ENCODE measurements around the gene ANAPC2. TPM values are rescaled to one million over a fixed set of nuclear protein-coding genes. Genes with fewer than 3 reads are reported as not detected.

Gene ANAPC2
- polyA plus RNA-seq, 4 donors: 20.0 to 44.2 (median 37.0) TPM

GRCh38 chr9:137219757-137220316 is 31.5 kb upstream of the ANAPC2 start:
- H3K27me3 ChIP-seq (ENCODE audit: control insufficient read depth in 3 of 3, insufficient read depth in 3 of 3, low read length in 3 of 3): no peaks in the 10 kb centered on the region
- 84 to 91% (median 90%) methylated on average over 10 of the region's 10 CpGs for WGBS, 3 donors
- no peak overlapping the region for H3K27ac ChIP-seq (ENCODE audit: low read depth in 1 of 3, low read length in 2 of 3)
- peaks cover 0 to 46% (median 3%) of the 10 kb centered on the region in 3 donors for H3K36me3 ChIP-seq (ENCODE audit: control insufficient read depth in 3 of 3, insufficient read depth in 2 of 3, low read depth in 1 of 3, low read length in 3 of 3)
- DNase-seq (no peak), FAIRE-seq (no peak)
- no peaks in the 10 kb centered on the region for H3K9me3 ChIP-seq (ENCODE audit: control insufficient read depth in 2 of 2, insufficient read depth in 1 of 2, low read depth in 1 of 2, low read length in 1 of 2)
- no peak overlapping the region for H3K4me3 ChIP-seq (ENCODE audit: low read depth in 1 of 3, low read length in 3 of 3)
- peaks cover 0 to 38% (median 0%) of the 10 kb centered on the region in 3 donors for H3K4me1 ChIP-seq (ENCODE audit: control insufficient read depth in 3 of 3, insufficient read depth in 2 of 3, low read depth in 1 of 3, low read length in 2 of 3)

DNA sequence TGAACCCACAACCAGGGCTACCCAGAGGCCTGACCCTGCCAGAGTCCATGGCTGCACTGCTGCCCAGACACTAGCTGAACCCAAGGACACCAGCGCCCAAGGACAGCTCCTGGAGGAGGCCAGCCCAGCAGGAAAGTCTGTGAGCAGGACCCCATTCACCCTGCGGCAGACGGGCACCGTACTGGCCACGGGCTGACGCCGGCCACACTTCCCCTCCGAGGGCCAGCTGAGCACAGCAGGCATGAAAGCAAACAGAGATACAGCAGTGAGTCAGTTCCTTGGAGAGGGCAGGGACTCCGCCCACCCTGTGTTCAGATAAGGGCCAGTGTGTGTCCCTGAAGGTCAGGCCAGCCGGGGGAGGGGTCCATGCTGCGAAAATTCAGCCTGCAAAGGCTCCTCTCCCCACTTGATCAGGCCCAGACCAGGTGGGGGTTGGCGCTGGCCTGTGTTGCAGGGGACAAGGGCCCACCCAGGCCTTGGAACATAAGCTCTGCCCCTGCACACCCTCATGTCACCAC is 30.5 kb upstream of the ANAPC2 start:
- peak; percentile 78 to 86 for DNase-seq
- H3K4me3 ChIP-seq (ENCODE audit: low read depth in 1 of 3, low read length in 3 of 3): peak overlapping the region in 1 of 3 donors; percentile 65
- H3K27ac ChIP-seq (ENCODE audit: low read depth in 1 of 3, low read length in 2 of 3): peak overlapping the region; percentile 41 to 78 (median 68)
- no peaks in the 10 kb centered on the region for H3K9me3 ChIP-seq (ENCODE audit: control insufficient read depth in 2 of 2, insufficient read depth in 1 of 2, low read depth in 1 of 2, low read length in 1 of 2)
- peaks cover 0 to 30% (median 0%) of the 10 kb centered on the region in 3 donors for H3K4me1 ChIP-seq (ENCODE audit: control insufficient read depth in 3 of 3, insufficient read depth in 2 of 3, low read depth in 1 of 3, low read length in 2 of 3)
- no peaks in the 10 kb centered on the region for H3K27me3 ChIP-seq (ENCODE audit: control insufficient read depth in 3 of 3, insufficient read depth in 3 of 3, low read length in 3 of 3)
- no peak for FAIRE-seq
- H3K36me3 ChIP-seq (ENCODE audit: control insufficient read depth in 3 of 3, insufficient read depth in 2 of 3, low read depth in 1 of 3, low read length in 3 of 3): peaks cover 0 to 55% (median 3%) of the 10 kb centered on the region in 3 donors
- WGBS, 3 donors: 23 to 57% (median 36%) methylated on average over 12 of the region's 12 CpGs

GRCh38 chr9:137218212-137218753 is 29.9 kb upstream of the ANAPC2 start:
- H3K4me3 ChIP-seq (ENCODE audit: low read depth in 1 of 3, low read length in 3 of 3): peak overlapping the region in 1 of 3 donors; percentile 65
- WGBS, 3 donors: 55 to 88% (median 65%) methylated on average over 24 to 30 of the region's 30 CpGs
- DNase-seq: no peak

GRCh38 chr9:137217276-137218211 is 29.2 kb upstream of the ANAPC2 start:
- Histone ChIP-seq H3K9me3 (ENCODE audit: control insufficient read depth in 2 of 2, insufficient read depth in 1 of 2, low read depth in 1 of 2, low read length in 1 of 2) (no peaks in the 10 kb centered on the region), H3K4me3 (ENCODE audit: low read depth in 1 of 3, low read length in 3 of 3) (peak overlapping the region; percentile 17 to 65 (median 39)), H3K27me3 (ENCODE audit: control insufficient read depth in 3 of 3, insufficient read depth in 3 of 3, low read length in 3 of 3) (no peaks in the 10 kb centered on the region), H3K27ac (ENCODE audit: low read depth in 1 of 3, low read length in 2 of 3) (peak overlapping the region; percentile 57 to 95 (median 86)), H3K4me1 (ENCODE audit: control insufficient read depth in 3 of 3, insufficient read depth in 2 of 3, low read depth in 1 of 3, low read length in 2 of 3) (peaks cover 0 to 25% (median 0%) of the 10 kb centered on the region in 3 donors), H3K36me3 (ENCODE audit: control insufficient read depth in 3 of 3, insufficient read depth in 2 of 3, low read depth in 1 of 3, low read length in 3 of 3) (peaks cover 0 to 57% (median 3%) of the 10 kb centered on the region in 3 donors)
- DNase-seq: peak; percentile 91 to 92
- 22 to 53% (median 36%) methylated on average over 33 to 36 of the region's 36 CpGs for WGBS, 3 donors
- FAIRE-seq: no peak

More at GRCh38 chr9:137218212-137218753, 29.9 kb upstream of the ANAPC2 start:
- Histone ChIP-seq H3K27me3 (ENCODE audit: control insufficient read depth in 3 of 3, insufficient read depth in 3 of 3, low read length in 3 of 3) (no peaks in the 10 kb centered on the region), H3K9me3 (ENCODE audit: control insufficient read depth in 2 of 2, insufficient read depth in 1 of 2, low read depth in 1 of 2, low read length in 1 of 2) (no peaks in the 10 kb centered on the region), H3K4me1 (ENCODE audit: control insufficient read depth in 3 of 3, insufficient read depth in 2 of 3, low read depth in 1 of 3, low read length in 2 of 3) (peaks cover 0 to 30% (median 0%) of the 10 kb centered on the region in 3 donors), H3K36me3 (ENCODE audit: control insufficient read depth in 3 of 3, insufficient read depth in 2 of 3, low read depth in 1 of 3, low read length in 3 of 3) (peaks cover 0 to 55% (median 3%) of the 10 kb centered on the region in 3 donors), H3K27ac (ENCODE audit: low read depth in 1 of 3, low read length in 2 of 3) (peak overlapping the region; percentile 41 to 95 (median 78))
- no peak for FAIRE-seq

GRCh38 chr9:137216188-137216965 is 28.0 kb upstream of the ANAPC2 start:
- peaks cover 0 to 61% (median 3%) of the 10 kb centered on the region in 3 donors for H3K36me3 ChIP-seq (ENCODE audit: control insufficient read depth in 3 of 3, insufficient read depth in 2 of 3, low read depth in 1 of 3, low read length in 3 of 3)
- peaks cover 0 to 25% (median 0%) of the 10 kb centered on the region in 3 donors for H3K4me1 ChIP-seq (ENCODE audit: control insufficient read depth in 3 of 3, insufficient read depth in 2 of 3, low read depth in 1 of 3, low read length in 2 of 3)
- no peaks in the 10 kb centered on the region for H3K9me3 ChIP-seq (ENCODE audit: control insufficient read depth in 2 of 2, insufficient read depth in 1 of 2, low read depth in 1 of 2, low read length in 1 of 2)
- no peak for DNase-seq
- peak overlapping the region in 1 of 3 donors; percentile 57 for H3K27ac ChIP-seq (ENCODE audit: low read depth in 1 of 3, low read length in 2 of 3)
- WGBS, 3 donors: 90 to 94% (median 93%) methylated on average over 23 to 30 of the region's 30 CpGs
- no peaks in the 10 kb centered on the region for H3K27me3 ChIP-seq (ENCODE audit: control insufficient read depth in 3 of 3, insufficient read depth in 3 of 3, low read length in 3 of 3)
- H3K4me3 ChIP-seq (ENCODE audit: low read depth in 1 of 3, low read length in 3 of 3): no peak overlapping the region
- no peak for FAIRE-seq

- H3K4me1 ChIP-seq (ENCODE audit: control insufficient read depth in 3 of 3, insufficient read depth in 2 of 3, low read depth in 1 of 3, low read length in 2 of 3): peaks cover 0 to 25% (median 0%) of the 10 kb centered on the region in 3 donors
- H3K9me3 ChIP-seq (ENCODE audit: control insufficient read depth in 2 of 2, insufficient read depth in 1 of 2, low read depth in 1 of 2, low read length in 1 of 2): no peaks in the 10 kb centered on the region
- DNase-seq (no peak), FAIRE-seq (no peak)
- peaks cover 0 to 61% (median 3%) of the 10 kb centered on the region in 3 donors for H3K36me3 ChIP-seq (ENCODE audit: control insufficient read depth in 3 of 3, insufficient read depth in 2 of 3, low read depth in 1 of 3, low read length in 3 of 3)
- no peaks in the 10 kb centered on the region for H3K27me3 ChIP-seq (ENCODE audit: control insufficient read depth in 3 of 3, insufficient read depth in 3 of 3, low read length in 3 of 3)
- 91 to 95% (median 93%) methylated on average over 20 to 22 of the region's 22 CpGs for WGBS, 3 donors
- H3K4me3 ChIP-seq (ENCODE audit: low read depth in 1 of 3, low read length in 3 of 3): no peak overlapping the region
- no peak overlapping the region for H3K27ac ChIP-seq (ENCODE audit: low read depth in 1 of 3, low read length in 2 of 3)
Observed at GRCh38 chr9:137215196-137215986, 27.0 kb upstream of the ANAPC2 start.

DNA sequence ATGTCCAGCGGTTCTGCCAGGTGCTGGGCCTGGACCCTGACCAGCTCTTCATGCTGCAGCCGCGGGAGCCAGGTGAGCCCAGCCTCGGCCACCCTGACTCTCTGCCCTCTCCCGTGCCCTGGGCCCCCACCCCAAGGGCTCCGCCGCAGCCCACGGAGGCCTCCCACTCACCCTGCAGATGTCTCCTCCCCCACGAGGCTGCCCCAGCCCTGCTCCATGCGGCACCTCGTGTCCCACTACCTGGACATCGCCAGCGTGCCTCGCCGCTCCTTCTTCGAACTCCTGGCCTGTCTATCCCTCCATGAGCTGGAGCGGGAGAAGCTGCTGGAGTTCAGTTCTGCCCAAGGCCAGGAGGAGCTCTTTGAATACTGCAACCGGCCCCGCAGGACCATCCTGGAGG is 26.3 kb upstream of the ANAPC2 start:
- no peak overlapping the region for H3K27ac ChIP-seq (ENCODE audit: low read depth in 1 of 3, low read length in 2 of 3)
- H3K4me3 ChIP-seq (ENCODE audit: low read depth in 1 of 3, low read length in 3 of 3): no peak overlapping the region
- no peak for DNase-seq
- H3K4me1 ChIP-seq (ENCODE audit: control insufficient read depth in 3 of 3, insufficient read depth in 2 of 3, low read depth in 1 of 3, low read length in 2 of 3): peaks cover 0 to 25% (median 0%) of the 10 kb centered on the region in 3 donors
- no peak for FAIRE-seq
- no peaks in the 10 kb centered on the region for H3K9me3 ChIP-seq (ENCODE audit: control insufficient read depth in 2 of 2, insufficient read depth in 1 of 2, low read depth in 1 of 2, low read length in 1 of 2)
- 91 to 97% (median 93%) methylated on average over 16 to 19 of the region's 19 CpGs for WGBS, 3 donors
- no peaks in the 10 kb centered on the region for H3K27me3 ChIP-seq (ENCODE audit: control insufficient read depth in 3 of 3, insufficient read depth in 3 of 3, low read length in 3 of 3)
- H3K36me3 ChIP-seq (ENCODE audit: control insufficient read depth in 3 of 3, insufficient read depth in 2 of 3, low read depth in 1 of 3, low read length in 3 of 3): peaks cover 0 to 58% (median 3%) of the 10 kb centered on the region in 3 donors

Data from small intestine (tissue), 7 donors.